Kasumi-1 (cell line): ENCODE measurements around the gene LONRF2.
A peak's percentile ranks its signal among the peaks of the same experiment; 100 is the strongest.
"Not testable (repeated sequence)": the region's sequence is repeated elsewhere in the genome, so short reads cannot be mapped to it uniquely, and the experiment has no call there.

Source experiments
- DNase-seq, 2 experiments: peaks; one replicate each; lab custom pipeline; 2025; lab: John Stamatoyannopoulos, UW

The LONRF2 gene

DNA sequence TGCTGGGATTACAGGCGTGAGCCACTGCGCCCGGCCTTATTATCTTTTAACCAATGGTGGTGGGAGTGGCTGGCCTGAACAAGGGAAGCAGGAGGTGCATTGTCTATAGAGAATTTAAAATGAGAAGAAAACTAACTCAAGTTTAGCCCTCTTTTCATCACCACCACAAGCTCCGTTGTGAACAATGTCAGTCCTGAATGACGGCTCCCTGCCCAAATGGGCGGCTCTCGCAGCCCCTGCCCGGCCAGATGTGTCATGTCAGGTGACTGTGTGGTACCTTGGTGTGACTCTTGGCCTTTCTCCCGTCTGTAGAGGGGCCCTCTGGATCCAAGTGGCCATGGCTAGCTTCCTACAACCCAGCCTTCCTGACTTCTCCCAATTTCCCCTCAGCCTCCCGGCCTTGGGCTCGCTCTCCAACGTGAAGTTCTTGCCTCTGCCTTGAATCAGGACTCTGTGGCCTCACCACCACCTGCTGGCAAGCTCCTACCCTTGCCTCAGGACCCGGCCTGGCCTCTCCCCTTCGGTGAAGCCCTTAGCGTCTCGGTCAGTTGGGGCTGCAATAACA, 67.6 kb downstream of the LONRF2 start:
- no peak for DNase-seq

- no peak for DNase-seq
These were observed 68.5 kb downstream of the LONRF2 start for GRCh38 chr2:100253786-100254185.

DNA sequence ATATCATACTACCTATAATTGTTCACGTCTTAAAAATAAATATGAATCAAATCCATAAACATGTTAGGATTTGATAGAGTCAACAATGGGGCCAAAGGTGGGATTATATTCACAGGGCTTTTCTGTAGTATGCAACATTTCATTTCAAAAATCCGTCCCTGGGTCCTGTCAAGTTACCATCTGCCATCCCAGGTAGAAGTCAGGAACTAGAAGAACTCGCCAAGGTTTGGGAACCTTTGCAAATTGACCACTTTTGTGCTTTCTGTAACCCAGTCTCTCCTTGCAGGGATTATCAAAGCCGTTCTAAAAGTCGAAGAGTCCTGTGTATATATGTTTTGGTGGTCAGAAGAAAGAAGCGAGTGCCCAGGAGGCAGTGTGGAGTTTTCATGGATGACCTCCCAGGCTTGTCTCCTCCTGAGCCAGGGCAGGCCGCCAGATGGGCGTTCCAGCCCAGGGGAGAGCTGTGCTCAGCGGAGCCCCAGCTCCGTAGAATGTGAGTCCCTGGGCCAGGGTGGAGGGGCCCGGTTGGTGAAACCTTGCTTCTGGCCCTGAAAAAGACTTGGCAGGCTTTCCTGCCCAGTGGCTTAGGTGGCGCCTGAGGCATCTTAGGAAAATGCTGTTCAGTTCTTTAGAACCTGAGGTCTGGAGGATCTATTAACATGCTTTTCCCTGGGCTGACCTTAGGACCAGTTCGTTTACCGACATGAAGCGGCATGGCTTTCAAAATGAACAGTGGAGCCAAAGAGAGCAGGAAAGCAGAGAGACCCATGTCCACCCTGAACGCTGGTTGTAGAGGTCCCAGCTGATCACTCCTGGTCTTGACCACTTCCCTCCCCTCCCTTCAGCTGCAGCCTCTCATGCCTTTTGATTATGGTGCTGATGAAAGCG, 69.2 kb downstream of the LONRF2 start:
- DNase-seq, result no peak

DNA sequence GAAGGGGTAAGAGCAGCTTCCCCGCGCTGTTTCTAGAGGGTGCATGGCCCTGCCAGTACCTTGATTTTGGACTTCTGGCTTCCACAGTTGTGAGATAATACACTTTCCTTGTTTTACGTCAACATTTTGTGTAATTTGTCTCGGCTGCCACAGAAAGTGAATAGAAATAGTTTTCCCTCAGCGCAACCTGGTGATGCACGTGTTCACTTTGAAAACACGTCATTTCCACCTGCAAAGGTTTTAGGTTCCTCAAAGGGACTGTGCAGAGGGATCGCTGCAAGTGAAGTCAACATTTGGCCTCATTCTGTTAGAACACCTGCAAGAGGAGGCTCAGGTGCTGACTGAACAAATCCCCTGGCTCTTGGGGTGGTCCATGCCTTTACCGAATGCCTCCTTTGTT, 71.7 kb downstream of the LONRF2 start:
- DNase-seq, result no peak

DNA sequence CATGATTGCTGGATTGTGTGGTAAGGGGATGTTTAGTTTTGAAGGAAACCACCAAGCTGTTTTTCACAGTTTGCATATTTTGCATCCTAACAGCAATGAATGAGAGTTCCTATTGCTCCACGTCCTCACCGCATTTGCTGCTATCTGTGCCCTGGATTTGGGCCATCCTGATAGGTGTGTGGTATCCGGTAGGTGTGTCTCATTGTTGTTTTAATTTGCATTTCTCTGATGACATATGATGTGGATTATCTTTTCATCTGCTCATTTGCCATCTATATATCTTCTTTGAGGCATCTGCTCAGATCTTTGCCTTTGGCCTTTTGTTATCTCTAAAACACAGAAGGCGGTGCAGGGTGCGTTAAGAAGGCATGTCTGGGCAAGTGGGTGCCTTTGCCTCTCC, 73.3 kb downstream of the LONRF2 start:
- DNase-seq, result no peak

GRCh38 chr2:100248556-100248955, 73.7 kb downstream of the LONRF2 start:
- DNase-seq, result not testable (repeated sequence)

DNA sequence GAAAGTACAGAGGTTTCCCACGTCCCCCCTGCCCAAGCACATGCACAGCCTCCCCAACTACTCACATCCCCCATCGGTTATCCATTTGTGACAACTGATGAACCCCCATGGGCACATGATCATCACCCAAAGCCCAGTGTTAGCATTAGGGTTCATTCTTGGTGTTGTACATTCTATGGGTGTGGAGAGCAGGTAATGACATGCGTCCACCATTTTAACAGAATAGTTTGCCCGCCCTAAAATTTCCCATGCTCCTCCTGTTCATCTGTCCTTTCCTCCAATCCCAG, 74.3 kb downstream of the LONRF2 start:
- no peak for DNase-seq

DNA sequence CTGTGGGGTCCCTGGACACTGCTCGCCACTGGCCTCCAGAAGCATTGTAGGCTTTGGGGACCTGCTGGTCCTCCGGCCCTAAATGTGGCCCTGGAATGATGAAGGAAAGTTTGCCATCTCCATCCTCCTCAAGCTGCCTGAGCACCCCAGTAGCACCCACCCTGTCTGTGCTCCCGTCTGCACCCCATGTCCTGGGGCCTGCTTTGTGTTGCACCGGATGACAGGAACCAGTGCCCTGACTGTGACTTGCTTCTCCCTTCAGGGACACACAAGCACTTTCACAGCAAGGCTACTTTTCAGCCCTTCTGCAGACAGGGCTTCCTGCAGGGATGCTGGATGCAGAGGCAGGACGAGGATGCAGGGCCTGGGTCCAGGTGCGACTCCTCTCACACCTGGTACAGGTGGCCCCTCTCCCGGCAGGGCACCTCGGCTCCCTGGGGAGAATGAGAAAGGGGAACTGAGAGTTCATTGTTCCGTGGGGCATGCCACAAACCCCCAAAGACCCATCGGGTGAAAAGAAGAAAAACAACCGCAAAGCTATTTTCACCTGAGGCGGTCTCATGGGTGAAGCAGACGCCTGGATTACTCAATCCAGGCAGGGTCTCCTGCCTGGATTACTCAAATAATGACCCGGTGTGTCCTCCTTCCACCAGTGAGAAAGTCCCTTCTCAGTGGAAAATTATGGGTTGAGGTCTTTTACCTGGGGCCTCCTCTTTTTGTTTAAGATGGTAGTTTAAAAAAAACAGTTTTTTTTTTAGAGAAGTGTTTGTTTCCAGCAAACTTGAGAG, 74.9 kb downstream of the LONRF2 start:
- no peak for DNase-seq

DNA sequence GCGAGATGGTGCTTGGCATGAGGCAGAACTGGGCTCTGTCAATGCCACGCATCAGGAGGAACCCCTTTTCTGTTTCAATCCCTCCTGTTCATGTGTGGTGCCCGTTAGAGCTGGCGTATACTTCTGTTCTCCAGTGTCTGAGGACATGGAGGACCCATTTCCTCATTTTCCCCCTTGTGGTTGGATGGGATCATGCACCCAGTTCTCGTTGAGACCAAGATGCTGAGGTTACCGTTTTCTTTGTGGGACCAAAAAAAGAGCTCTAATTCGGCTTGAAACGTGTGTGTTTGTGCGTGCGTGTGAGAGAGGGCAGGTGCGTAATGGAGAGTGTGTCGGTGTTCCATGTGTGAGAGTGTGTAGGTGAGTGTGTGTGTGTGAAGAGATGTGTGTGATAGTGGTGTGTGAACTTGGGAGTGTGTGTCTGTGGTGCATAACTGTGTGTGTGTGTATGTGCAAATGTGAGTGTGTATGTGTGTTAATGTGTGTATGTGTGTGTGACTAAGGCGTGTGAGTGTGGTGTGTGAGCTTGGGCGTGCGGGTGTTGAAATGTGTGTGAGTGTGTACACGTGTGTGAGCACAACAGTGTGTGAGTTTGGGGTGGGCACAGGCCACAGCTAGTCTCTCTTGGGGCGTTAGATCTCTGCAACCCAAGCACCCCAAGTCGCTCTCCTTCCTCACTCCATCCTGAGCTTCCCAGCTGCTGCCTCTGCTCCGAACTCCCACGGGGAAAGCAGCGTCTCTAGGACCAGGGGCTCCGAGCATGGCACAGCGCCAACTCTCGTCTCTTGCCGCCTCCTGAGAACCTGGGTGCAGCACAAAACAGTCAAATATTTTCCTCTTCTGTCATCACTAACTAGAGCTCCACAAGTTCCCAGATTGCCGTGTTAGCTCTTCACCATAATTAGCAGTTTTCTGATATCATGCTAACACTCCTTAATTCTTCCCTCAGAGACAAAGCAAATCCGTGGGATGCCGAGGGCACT, 75.8 kb downstream of the LONRF2 start:
- peak; percentile 42 to 57 for DNase-seq

DNA sequence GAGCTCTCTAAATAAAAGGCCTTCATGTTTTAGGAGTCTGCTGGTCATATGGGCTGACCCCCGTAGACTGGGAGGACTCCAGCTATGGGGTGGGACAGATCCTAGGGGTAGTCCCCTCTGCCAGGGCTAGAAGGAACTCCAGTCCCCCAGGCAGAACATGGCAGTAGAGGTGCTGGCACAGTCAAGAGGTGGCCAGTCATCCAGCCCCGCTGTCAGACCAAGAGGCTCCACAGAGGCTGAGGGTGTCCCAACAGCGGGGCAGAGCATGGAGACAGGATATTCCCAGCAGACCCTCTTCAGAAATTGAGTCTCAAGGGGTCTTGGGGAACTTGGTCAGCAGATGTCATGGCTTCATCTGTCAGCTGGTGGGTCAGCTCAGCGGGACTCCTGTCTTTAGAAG, 76.6 kb downstream of the LONRF2 start:
- no peak for DNase-seq

DNA sequence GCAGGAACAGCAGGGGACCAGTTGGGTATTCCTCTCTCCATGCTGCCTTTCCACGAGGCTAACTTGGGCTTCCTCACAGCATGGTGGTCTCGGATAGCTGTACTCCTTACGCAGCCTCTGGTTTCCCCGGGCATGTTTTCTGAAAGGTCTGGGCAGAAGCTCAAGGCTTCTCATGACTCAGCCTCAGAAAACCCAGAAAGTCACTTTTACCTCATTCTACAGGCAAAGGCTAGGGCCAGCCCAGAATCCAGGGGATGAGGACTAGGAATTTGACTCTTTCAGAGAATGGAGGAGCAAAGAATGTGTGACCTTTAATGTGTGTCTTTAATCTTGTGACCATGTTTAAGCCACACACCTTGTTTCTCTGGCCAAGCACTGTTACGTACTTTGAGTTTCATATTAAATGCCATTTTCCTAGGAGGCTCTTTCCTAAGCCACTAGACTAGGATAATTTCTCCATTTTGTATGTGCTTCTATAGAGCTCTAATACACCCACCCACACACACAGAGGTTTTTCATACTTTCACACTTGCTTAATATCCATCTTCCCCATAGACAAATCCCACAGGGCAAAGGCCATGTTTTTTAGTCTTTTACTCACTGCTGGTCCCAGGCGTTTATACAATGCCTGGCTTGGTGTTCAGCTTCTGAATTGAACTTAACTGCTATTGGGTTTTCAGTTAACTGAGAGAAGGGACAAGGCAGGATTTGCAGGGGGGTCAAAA, 77.3 kb downstream of the LONRF2 start:
- no peak for DNase-seq

DNA sequence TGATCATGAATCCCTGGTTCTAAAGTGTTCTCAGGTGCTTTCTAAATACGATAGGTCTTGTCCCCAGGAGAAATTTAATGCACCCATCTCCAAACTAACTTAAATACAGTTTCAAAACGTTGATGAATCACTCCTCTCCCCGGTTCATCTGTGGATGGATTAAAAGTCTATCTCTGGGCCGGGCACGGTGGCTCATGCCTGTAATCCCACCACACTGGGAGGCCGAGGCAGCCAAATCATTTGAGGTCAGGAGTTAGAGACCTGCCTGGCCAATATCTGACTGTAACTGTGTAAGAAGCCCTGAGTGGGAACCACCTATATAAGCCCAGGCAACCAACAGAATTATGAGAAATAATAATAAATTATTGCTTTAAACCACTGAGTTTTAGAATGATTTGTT, 78.7 kb downstream of the LONRF2 start:
- DNase-seq, result no peak

GRCh38 chr2:100242891-100243619, 79.2 kb downstream of the LONRF2 start:
- peak; percentile 27 to 60 for DNase-seq

GRCh38 chr2:100242476-100242875, 79.8 kb downstream of the LONRF2 start:
- DNase-seq, result no peak

DNA sequence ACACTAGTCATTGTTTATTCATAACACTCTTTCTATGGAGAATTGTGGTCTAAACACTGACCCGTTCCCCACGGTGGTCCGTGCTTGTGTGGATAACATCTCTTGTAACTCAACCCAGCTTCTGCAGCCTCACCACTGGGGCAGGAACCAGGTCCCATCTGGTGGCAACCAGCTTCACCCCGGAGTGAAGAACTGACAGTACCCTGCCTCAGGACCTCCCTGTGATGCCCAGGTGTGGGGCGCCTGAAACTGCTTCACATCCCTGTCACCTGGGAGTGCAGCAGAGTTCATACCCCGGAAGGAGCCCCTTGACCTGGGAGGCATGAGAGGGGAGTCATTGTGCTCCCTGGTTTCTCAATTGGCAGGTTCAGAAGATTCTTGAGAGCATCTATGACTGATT, 81.1 kb downstream of the LONRF2 start:
- no peak for DNase-seq

GRCh38 chr2:100240386-100240785, 81.9 kb downstream of the LONRF2 start:
- no peak for DNase-seq

- no peak for DNase-seq
These were observed 82.7 kb downstream of the LONRF2 start for GRCh38 chr2:100239486-100240210.

DNA sequence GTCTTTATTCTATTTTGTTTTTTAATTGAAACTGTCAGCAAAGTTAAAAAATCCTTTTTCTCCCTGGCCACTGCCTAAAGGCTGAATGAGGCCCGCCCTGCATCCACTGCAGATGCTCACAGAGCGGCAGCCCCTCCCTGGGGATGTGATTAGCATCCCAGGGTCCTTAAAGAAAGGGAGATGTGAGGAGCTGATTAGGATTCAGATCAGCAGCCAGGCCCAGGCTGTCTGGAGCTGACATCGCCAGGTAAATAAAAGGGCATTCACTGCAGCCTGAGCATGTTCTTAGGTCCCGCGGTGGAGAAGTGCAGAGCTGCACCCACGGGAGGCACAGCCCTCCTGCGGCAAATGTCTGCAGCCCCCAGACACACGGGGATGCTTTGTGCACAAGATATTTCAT, 83.8 kb downstream of the LONRF2 start:
- no peak for DNase-seq

- no peak for DNase-seq
These were observed 84.5 kb downstream of the LONRF2 start for GRCh38 chr2:100237770-100238169.

GRCh38 chr2:100237163-100237562, 85.1 kb downstream of the LONRF2 start:
- no peak for DNase-seq
